Thyroid gland (tissue), 4 donors: Measurements from ENCODE around the gene ABCC5. TPM values are rescaled to one million over a fixed set of nuclear protein-coding genes. Genes with fewer than 3 reads are reported as not detected.
A peak's percentile ranks its signal among the peaks of the same experiment; 100 is the strongest.

Experiments used
- DNase-seq, 2 donors: peaks; one replicate each; pipeline ENCODE4 v3.0.0-alpha.2; 2019
- H3K27ac ChIP-seq, 3 donors: fragments of 200-600 bp; sonication (generic); 1 replicate in 2 of 3; 2 replicates in 1 of 3; pipeline ENCODE4 v1.5.1; 2016 to 2019; ENCODE audit warnings: mild to moderate bottlenecking in 1 of 3, moderate library complexity in 1 of 3
- H3K27me3 ChIP-seq: fragments of 200-600 bp; sonication (generic); one replicate; pipeline ENCODE4 v1.5.1; 2019
- H3K36me3 ChIP-seq, 2 donors: fragments of 200-600 bp; sonication (generic); one replicate each; pipeline ENCODE4 v1.5.1; 2016 to 2019
- H3K4me1 ChIP-seq, 2 donors: fragments of 200-600 bp; sonication (generic); one replicate each; pipeline ENCODE4 v1.5.1; 2017 to 2019
- H3K4me3 ChIP-seq, 3 donors: fragments of 200-600 bp; sonication (generic); replicated peaks in 1 of 3; 1 replicate in 2 of 3; 2 replicates in 1 of 3; pipeline ENCODE4 v1.5.1; 2016; ENCODE audit warnings: mild to moderate bottlenecking in 1 of 3
- H3K9me3 ChIP-seq: fragments of 200-600 bp; sonication (generic); one replicate; pipeline ENCODE4 v1.5.1; 2017
- POLR2A ChIP-seq, 2 donors: fragments of 450-650 bp; IDR thresholded peaks; one replicate each; pipeline ENCODE4 v1.6.1; 2017; ENCODE audit warnings: antibody characterized with exemption in 2 of 2, mild to moderate bottlenecking in 2 of 2, moderate library complexity in 1 of 2
- WGBS, 2 donors: methylation state at CpG; one replicate each; pipeline ENCODE4 v1.1.5; 2017; 5-methylcytosine and 5-hydroxymethylcytosine counted together
- intact Hi-C: fragments of 100-400 bp; cut with DNase I; formaldehyde crosslinking; loops from one replicate; pipeline ENCODE4 v1.15.1; 2023
- total RNA-seq, 4 donors: library from RNA; depleted of rRNA; stranded (reverse); fragments of >200 nt; gene quantifications; one replicate each; pipeline ENCODE4 v1.2.3, GENCODE V29; 2016
- TF ChIP-seq, protein P1 (sequence below), 6 experiments: fragments of 200-600 bp in 3 of 6; fragments of 450-650 bp in 3 of 6; sonication (generic) in 3 of 6; IDR thresholded peaks; one replicate each; pipeline ENCODE4 v1.5.1; 2016 to 2019; ENCODE audit warnings: antibody characterized with exemption in 6 of 6, mild to moderate bottlenecking in 2 of 6, inconsistent platforms in 1 of 6, moderate library complexity in 1 of 6

Gene ABCC5
- total RNA-seq, 4 donors from 2014 or later = 12.2 to 24.3 (median 18.2) TPM

DNA sequence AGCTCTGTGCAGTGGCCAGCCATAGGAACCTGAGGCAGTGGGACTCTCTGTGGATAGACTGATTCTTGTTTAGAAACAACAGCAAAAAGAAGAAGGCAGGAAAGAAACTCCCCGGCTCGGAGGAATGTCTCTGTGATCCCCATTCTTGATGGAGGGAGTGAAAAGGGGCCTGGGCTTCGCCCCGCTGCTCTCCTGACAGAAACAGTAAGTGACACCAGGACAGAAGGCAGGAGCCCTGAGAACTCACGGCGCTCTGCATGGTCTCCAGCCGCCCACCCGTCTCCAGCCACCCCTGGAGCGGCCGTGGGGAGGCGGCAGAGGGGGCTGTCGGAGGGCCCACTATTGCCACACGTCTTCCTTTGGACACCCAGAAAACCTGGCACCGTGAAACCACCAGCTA, 97.3 kb downstream of the ABCC5 start:
- intact Hi-C loops = no loop called here
- Histone ChIP-seq H3K4me1 (no peaks in the 10 kb centered on the region), H3K36me3 (peaks cover 0 to 11% of the 10 kb centered on the region in 2 donors), H3K4me3 (no peak overlapping the region), H3K9me3 (no peaks in the 10 kb centered on the region), H3K27me3 (no peaks in the 10 kb centered on the region), H3K27ac (no peak overlapping the region)
- no peak for DNase-seq
- TF ChIP-seq, protein P1, sequence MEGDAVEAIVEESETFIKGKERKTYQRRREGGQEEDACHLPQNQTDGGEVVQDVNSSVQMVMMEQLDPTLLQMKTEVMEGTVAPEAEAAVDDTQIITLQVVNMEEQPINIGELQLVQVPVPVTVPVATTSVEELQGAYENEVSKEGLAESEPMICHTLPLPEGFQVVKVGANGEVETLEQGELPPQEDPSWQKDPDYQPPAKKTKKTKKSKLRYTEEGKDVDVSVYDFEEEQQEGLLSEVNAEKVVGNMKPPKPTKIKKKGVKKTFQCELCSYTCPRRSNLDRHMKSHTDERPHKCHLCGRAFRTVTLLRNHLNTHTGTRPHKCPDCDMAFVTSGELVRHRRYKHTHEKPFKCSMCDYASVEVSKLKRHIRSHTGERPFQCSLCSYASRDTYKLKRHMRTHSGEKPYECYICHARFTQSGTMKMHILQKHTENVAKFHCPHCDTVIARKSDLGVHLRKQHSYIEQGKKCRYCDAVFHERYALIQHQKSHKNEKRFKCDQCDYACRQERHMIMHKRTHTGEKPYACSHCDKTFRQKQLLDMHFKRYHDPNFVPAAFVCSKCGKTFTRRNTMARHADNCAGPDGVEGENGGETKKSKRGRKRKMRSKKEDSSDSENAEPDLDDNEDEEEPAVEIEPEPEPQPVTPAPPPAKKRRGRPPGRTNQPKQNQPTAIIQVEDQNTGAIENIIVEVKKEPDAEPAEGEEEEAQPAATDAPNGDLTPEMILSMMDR (IDR thresholded peaks at IDR 0.05) = no peak
- TF ChIP-seq POLR2A (IDR thresholded peaks at IDR 0.05) = no peak
- WGBS, 2 donors = 91 to 92% methylated on average over 14 of the region's 14 CpGs

DNA sequence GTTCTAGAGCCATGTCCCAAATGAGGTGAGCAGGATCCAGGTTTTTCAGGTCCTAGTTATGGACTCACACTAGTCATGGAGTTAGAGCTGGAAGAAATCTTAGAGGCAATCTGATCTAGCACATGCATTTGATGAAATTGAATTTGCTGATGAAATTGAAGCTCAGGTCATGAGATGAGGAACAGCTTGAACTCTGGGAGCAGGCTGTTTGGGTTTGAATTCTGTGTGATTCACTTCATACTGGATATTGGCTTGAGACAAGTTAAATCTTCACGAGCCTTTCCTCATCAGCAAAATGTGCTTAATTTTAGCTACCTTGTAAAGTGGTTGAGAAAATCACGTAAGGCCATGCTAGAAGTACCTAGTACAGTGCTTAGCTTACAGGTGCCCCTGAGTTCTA, 99.5 kb downstream of the ABCC5 start:
- Histone ChIP-seq H3K27ac (no peak overlapping the region), H3K9me3 (no peaks in the 10 kb centered on the region), H3K4me1 (no peaks in the 10 kb centered on the region), H3K27me3 (no peaks in the 10 kb centered on the region), H3K36me3 (no peaks in the 10 kb centered on the region), H3K4me3 (no peak overlapping the region)
- intact Hi-C loops = no loop called here
- WGBS, 2 donors = 82 to 92% methylated on average over 2 of the region's 2 CpGs
- TF ChIP-seq POLR2A (IDR thresholded peaks at IDR 0.05) = no peak
- TF ChIP-seq, protein P1 (IDR thresholded peaks at IDR 0.05) = no peak
- DNase-seq = no peak

DNA sequence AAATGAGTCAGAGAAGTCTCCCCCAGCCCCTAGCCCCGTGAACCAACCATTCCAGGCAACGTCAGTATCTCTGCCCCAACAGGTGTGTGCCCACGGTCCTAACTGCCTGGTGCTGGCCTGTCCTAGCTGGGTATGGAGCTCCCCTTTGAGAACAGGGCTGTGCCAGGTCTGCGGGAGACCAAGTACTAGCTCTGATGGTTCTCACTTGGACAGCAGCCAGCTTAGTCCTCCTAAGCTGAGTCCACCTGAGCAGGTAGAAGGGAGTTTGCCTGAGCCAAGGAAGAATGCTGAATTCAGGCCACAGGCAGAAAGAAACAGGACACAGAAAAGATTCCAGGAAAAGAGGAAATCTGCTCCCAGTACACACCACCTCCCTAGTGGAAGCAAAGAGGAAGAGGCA, 99.9 kb downstream of the ABCC5 start:
- 58 to 72% methylated on average over 4 of the region's 4 CpGs for WGBS, 2 donors
- Histone ChIP-seq H3K36me3 (no peaks in the 10 kb centered on the region), H3K27ac (no peak overlapping the region), H3K4me3 (no peak overlapping the region), H3K9me3 (no peaks in the 10 kb centered on the region), H3K4me1 (no peaks in the 10 kb centered on the region), H3K27me3 (no peaks in the 10 kb centered on the region)
- peak; percentile 41 to 78 for DNase-seq
- TF ChIP-seq POLR2A (IDR thresholded peaks at IDR 0.05) = no peak
- TF ChIP-seq, protein P1 (IDR thresholded peaks at IDR 0.05) = no peak
- intact Hi-C loops = no loop called here

DNA sequence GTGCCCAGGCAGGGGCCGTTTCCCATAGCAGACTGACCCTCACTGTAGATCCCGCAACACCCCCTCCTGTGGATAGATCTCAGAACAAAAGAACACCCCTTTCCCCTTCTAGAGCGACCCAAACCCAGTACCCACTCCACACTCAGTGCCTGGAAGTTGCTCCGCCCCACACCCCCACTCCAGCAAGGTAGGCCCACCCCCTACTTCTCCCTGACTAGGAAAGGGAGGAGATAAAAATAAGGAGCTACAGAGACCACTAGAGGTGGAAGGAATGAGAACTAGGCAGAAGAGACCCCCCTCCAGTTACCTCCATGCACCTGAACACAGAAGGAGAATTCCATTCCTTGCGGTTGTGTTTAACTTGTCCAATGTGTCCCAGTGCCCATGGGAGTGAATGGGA, 102.8 kb downstream of the ABCC5 start:
- Histone ChIP-seq H3K4me3 (no peak overlapping the region), H3K36me3 (no peaks in the 10 kb centered on the region), H3K27ac (no peak overlapping the region), H3K4me1 (no peaks in the 10 kb centered on the region), H3K9me3 (no peaks in the 10 kb centered on the region), H3K27me3 (no peaks in the 10 kb centered on the region)
- DNase-seq = no peak
- TF ChIP-seq POLR2A (IDR thresholded peaks at IDR 0.05) = no peak
- TF ChIP-seq, protein P1 (IDR thresholded peaks at IDR 0.05) = no peak
- 83 to 86% methylated on average over 5 of the region's 5 CpGs for WGBS, 2 donors
- intact Hi-C loops = no loop called here

DNA sequence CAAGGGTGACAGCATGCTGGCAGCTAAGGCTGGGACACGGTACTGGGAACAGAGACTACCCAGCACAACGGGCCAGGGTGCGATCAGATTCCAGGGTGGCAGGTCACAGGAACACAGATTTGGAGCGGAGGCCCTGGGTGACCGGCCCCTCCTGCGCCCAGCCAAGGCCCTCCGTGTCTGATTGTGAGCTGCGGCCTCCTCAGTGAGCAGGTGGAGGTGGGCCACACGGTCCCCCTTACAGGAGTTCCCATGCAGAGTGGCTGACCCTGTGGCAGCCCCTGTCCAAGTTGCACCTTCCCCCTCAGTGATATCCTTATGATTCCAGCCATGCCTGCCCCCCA, 104.1 kb downstream of the ABCC5 start:
- H3K27me3 ChIP-seq = no peaks in the 10 kb centered on the region
- H3K4me1 ChIP-seq = no peaks in the 10 kb centered on the region
- intact Hi-C loops = no loop called here
- no peaks in the 10 kb centered on the region for H3K9me3 ChIP-seq
- TF ChIP-seq, protein P1 (IDR thresholded peaks at IDR 0.05) = no peak
- TF ChIP-seq POLR2A (IDR thresholded peaks at IDR 0.05) = no peak
- no peak overlapping the region for H3K27ac ChIP-seq
- 69 to 93% methylated on average over 6 to 9 of the region's 9 CpGs for WGBS, 2 donors
- no peak overlapping the region for H3K4me3 ChIP-seq
- DNase-seq = no peak
- no peaks in the 10 kb centered on the region for H3K36me3 ChIP-seq
